ENCODE results near the gene IQGAP2. TPM values are rescaled to one million over a fixed set of nuclear protein-coding genes. Genes with fewer than 3 reads are reported as not detected.

IQGAP2 gene
- total RNA-seq, 6 experiments from 2014 or later = 96.4 to 152 (median 123) TPM

DNA sequence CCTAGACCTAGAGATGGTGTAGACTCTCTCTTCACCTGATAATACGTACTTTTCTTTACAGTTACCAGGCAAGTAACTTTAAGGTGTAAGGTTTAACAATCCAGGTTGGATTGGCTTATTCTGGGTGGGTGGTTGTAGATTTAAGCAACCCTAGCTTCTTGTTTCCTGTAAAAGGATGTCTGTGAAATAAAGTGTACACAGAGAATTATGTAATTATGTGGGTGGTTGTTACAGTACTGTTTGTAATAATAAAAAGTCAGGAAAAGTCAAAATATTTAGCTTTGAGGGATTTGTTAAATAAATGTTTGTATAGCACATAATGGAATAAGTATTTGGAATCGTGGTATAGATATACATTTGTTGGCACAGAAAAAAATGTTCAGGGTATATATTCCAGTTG lies 269.2 kb downstream of the IQGAP2 start:
- no peak overlapping the region for H3K27ac ChIP-seq
- no peak for ATAC-seq
- no peaks in the 10 kb centered on the region for H3K9me3 ChIP-seq
- no peaks in the 10 kb centered on the region for H3K27me3 ChIP-seq
- peaks cover 0 to 4% (median 0%) of the 10 kb centered on the region in 4 donors for H3K4me1 ChIP-seq
- TF ChIP-seq POLR2A (IDR thresholded peaks at IDR 0.05) = no peak
- TF ChIP-seq CTCF (IDR thresholded peaks at IDR 0.05) = no peak
- peaks cover 0 to 68% (median 14%) of the 10 kb centered on the region in 4 donors for H3K36me3 ChIP-seq
- intact Hi-C loops (cut with DNase I) = no loop called here
- no peak for DNase-seq
- 54% methylated on average over 2 of the region's 2 CpGs for WGBS (ENCODE audit: insufficient coverage, low coverage, low lambda C conversion rate, missing lambda C conversion rate)
- no peak overlapping the region for H3K4me3 ChIP-seq

GRCh38 chr5:76673125-76673524 lies 270.0 kb downstream of the IQGAP2 start:
- Histone ChIP-seq H3K4me1 (peaks cover 0 to 4% (median 0%) of the 10 kb centered on the region in 4 donors), H3K4me3 (no peak overlapping the region), H3K27ac (no peak overlapping the region), H3K9me3 (no peaks in the 10 kb centered on the region), H3K36me3 (peaks cover 0 to 70% (median 16%) of the 10 kb centered on the region in 4 donors), H3K27me3 (no peaks in the 10 kb centered on the region)
- TF ChIP-seq POLR2A (IDR thresholded peaks at IDR 0.05) (no peak), CTCF (IDR thresholded peaks at IDR 0.05) (no peak)
- ATAC-seq (peak in 2 of 4 donors; percentile 41 to 55), DNase-seq (no peak)
- intact Hi-C loops (cut with DNase I) = no loop called here

DNA sequence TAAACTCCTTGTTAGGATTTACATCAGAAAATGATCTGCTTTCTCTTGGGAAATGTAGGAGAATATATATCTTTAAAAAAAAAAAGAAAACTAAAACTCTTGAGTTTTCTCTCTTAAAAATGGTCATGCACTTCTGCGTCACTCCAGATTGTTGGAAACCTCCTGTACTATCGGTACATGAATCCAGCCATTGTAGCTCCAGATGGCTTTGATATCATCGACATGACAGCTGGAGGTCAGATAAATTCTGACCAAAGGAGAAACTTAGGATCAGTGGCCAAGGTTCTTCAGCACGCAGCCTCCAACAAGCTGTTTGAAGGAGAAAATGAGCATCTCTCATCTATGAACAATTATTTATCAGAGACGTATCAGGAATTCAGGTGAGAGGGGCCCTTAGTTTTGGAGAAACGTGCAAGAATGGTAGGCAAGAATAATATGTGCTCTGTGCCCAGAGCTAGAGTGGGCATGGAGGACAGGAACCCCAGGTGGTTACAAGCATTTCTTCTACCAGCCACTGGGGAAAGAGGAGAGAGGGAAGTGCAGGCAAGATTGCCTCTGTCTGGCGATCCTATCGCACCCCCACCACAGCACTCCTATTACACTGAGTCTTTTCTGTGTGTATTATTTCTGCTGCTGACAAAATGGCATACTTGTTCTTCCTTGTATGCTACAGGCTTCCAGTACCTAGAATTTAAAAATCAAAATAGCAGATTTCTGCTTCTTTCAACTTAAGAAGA lies 271.4 kb downstream of the IQGAP2 start:
- Histone ChIP-seq H3K9me3 (no peaks in the 10 kb centered on the region), H3K27ac (no peak overlapping the region), H3K4me1 (peaks cover 0 to 4% (median 0%) of the 10 kb centered on the region in 4 donors), H3K4me3 (no peak overlapping the region), H3K27me3 (no peaks in the 10 kb centered on the region), H3K36me3 (peaks cover 0 to 71% (median 15%) of the 10 kb centered on the region in 4 donors)
- intact Hi-C loops (cut with DNase I) = no loop called here
- 91% methylated on average over 6 of the region's 8 CpGs for WGBS (ENCODE audit: insufficient coverage, low coverage, low lambda C conversion rate, missing lambda C conversion rate)
- peak in 1 of 4 donors; percentile 39 for ATAC-seq
- no peak for DNase-seq
- TF ChIP-seq POLR2A (IDR thresholded peaks at IDR 0.05) (no peak), CTCF (IDR thresholded peaks at IDR 0.05) (no peak)

GRCh38 chr5:76675364-76675763 lies 272.3 kb downstream of the IQGAP2 start:
- Histone ChIP-seq H3K4me1 (peaks cover 0 to 4% (median 0%) of the 10 kb centered on the region in 4 donors), H3K4me3 (no peak overlapping the region), H3K27ac (no peak overlapping the region), H3K27me3 (no peaks in the 10 kb centered on the region), H3K9me3 (no peaks in the 10 kb centered on the region), H3K36me3 (peaks cover 0 to 63% (median 11%) of the 10 kb centered on the region in 4 donors)
- intact Hi-C loops (cut with DNase I) = no loop called here
- DNase-seq = no peak
- WGBS (ENCODE audit: insufficient coverage, low coverage, low lambda C conversion rate, missing lambda C conversion rate) = 100% methylated on average over 1 of the region's 1 CpG
- peak in 3 of 4 donors; percentile 35 to 52 (median 47) for ATAC-seq
- no peak for TF ChIP-seq CTCF (IDR thresholded peaks at IDR 0.05)
- TF ChIP-seq POLR2A (IDR thresholded peaks at IDR 0.05) = no peak

All from right lobe of liver (tissue), 6 donors.